Neural cell (in vitro differentiated cells): ENCODE measurements around the gene GABRA4.

ENCODE experiments used
- EZH2 ChIP-seq: fragments of 200-600, 300-800 bp; shearing (Covaris generic), sonication (generic); IDR thresholded peaks from 2 replicates; pipeline ENCODE4 v1.6.1; 2014; ENCODE audit warnings: antibody characterized with exemption, low read length, borderline replicate concordance, mild to moderate bottlenecking; ENCODE audit not compliant: insufficient read depth, poor library complexity, severe bottlenecking
- TF ChIP-seq, protein P1 (sequence below): fragments of 450-650 bp; IDR thresholded peaks from 2 replicates; pipeline ENCODE4 v1.5.1; 2014; ENCODE audit warnings: antibody characterized with exemption, mild to moderate bottlenecking, moderate library complexity; ENCODE audit not compliant: poor library complexity, severe bottlenecking

DNA sequence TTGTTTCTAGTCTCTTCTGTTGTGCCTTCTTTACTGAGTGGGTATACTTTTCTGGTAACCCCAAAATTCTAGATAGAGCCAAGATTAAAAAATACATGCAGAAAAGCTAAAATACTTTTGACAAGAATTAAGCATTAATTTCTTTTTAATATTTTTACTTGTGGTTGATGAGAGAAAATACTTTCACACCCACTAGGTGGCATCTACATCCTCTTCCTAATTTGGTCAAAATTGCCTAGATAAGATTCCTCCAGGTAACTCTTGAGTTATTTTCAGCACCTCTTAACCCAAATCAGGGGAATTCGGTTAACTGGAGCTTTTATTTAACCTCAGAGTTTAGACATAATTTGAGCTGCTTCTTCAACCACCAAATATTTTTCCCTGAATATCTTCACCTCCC lies 55.9 kb downstream of the GABRA4 start:
- TF ChIP-seq, protein P1, sequence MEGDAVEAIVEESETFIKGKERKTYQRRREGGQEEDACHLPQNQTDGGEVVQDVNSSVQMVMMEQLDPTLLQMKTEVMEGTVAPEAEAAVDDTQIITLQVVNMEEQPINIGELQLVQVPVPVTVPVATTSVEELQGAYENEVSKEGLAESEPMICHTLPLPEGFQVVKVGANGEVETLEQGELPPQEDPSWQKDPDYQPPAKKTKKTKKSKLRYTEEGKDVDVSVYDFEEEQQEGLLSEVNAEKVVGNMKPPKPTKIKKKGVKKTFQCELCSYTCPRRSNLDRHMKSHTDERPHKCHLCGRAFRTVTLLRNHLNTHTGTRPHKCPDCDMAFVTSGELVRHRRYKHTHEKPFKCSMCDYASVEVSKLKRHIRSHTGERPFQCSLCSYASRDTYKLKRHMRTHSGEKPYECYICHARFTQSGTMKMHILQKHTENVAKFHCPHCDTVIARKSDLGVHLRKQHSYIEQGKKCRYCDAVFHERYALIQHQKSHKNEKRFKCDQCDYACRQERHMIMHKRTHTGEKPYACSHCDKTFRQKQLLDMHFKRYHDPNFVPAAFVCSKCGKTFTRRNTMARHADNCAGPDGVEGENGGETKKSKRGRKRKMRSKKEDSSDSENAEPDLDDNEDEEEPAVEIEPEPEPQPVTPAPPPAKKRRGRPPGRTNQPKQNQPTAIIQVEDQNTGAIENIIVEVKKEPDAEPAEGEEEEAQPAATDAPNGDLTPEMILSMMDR: no peak
- no peak for TF ChIP-seq EZH2
